Raji (cell line): ENCODE data around the gene ICA1.
A peak's percentile ranks its signal among the peaks of the same experiment; 100 is the strongest.

Experiments
- POLR2A ChIP-seq: IDR thresholded peaks from 2 replicates; pipeline ENCODE4 v1.6.1; 2011; ENCODE audit warnings: low read depth, low read length, control low read depth; ENCODE audit not compliant: insufficient read depth

The ICA1 gene

DNA sequence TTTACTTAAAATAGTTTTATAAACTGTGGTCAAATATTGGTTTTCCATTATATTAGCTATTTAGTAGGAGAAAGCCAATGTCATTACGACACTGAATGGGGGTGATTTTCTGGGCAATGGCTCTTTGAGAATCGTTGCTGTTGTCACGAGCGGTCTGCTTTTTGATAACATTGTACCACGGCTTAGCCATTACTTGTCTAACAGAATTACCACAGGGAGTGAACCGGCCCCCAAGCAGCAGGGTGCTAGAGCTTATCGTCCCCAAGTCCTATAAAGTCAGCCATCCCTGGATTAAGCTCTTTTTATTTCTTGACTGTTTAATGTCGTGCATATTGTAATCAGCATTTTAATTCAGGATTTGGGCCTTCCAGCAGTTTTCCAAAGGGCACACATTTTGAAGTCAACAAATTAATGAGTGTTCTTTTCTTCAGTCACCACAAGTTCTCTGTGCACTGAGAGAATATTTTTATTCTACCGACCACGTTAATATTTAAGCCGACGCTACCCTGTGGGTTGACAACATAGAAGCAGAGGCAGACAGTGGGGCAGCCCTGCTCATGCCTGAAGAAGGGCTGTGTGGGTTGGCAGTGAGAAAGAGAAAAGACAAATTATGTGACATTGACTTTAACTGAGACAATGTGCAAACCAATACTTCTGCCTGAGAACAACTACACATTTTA, 125.8 kb downstream of the ICA1 start:
- no peak for TF ChIP-seq POLR2A

DNA sequence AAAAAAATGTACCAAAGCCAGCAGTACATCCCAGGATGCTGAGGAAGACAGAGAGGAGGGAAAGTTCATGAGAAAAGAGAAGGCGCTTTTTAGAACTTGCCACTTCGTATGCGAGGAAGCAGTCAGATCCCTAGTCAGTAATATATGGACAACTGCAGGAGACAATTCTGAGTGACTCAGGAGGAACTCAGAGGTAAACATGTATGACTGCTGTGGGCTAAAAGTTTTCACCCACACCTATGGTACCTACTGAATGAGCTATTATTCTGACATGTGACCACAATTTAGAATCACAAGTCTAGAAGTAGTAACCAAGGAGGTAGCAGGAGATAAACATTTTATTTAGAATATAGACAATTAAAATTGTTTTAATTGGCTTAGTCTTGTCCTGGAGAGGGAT, 126.5 kb downstream of the ICA1 start:
- TF ChIP-seq POLR2A, result no peak

DNA sequence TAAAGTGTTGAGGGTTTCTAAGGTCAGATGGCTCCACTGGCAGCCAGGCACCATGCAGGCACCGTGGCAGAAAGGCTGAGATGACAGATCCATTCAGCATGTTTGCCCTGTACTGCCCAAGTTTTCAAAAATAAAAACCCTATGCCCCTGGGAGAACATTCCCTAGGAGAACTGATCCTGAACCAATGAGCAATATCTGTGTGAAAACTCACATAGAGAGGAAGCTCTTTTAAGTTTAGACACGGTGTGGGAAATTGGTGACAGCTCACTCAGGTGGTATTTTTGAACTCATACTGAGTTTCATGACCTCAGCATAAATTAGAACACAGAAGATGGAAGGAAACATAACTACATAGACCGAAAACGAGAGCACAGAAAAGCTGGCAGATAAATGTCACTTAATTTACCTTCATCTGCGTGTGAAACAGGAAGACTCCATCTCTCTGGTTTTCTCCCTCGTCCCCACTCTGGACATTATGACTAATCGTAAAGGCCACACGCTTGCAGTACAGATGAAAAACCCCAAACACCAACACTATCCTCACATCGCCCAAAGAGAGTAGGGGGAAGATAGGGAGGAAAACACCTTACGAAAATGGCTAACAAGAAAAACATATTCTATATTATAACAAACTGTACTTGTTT, 127.8 kb downstream of the ICA1 start:
- no peak for TF ChIP-seq POLR2A

DNA sequence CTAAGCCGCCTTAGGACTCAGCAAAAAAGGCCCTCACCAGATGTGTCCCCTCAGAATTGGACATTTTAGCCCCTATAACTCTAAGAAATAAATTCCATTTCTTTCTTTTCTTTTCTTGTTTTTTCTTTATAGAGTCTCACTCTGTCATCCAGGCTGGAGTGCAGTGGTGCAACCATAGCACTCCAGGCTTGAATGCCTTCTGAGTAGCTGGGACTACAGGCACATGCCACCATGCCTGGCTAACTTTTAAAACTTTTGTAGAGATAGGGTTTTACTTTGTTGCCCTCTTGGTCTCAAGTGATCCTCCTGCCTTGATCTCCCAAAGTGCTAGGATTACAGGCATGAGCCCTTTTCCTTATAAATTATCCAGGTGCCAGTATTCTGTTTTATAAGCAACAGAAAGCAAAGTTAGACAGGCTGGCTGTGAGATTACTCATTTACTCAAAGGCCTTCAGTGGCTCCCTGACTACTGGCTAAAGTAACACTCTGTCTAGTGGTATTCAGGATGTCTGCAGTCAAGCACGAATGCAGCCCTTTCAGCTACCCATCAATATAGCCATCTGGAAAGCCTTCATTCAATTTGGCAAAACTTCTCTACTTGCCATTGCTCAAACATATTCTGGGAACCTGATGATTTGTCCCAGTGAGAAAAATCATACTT, 128.6 kb downstream of the ICA1 start:
- TF ChIP-seq POLR2A, result no peak

DNA sequence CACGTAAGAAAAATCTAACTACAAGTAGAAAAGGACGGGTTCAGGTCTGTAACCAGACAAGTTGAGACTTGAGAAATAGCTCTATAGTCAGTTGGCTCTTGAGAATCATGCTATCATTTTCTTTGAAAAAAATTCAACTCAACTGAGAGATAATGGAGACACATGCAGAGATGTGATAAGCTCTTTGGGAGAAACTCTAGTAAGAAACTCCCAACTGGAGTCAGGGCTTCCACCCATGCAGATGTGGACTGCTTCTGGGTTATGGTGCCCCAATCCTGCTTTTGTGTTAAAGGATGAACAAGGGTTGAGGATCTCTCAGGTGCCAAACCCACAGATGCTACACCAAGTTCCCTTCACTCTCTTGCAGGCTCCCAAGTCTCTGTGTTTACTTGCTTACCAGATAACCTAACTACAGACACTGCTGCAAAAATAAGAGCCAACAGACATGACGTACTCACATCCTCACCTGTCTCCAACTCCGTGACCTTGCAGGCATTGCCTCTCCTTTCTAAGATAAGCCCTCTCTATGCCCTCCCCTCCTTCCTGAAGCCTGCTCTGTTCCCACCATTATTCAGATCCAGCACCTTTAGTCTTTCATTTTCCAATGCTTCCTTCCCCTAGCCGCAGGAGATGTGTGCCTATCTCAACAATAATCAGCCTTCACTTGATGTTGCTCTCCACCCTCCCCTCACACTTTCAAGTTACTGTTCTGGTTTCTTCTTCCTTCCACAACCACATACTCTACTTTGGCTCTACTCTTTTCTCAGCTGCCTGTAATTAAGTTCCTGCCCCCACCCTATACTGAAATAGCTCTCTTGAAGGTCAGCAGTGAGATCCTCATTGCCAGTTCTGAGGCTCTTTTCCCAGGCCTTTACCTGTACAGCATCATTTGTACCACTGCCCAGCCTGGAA, 130.0 kb downstream of the ICA1 start:
- TF ChIP-seq POLR2A, result no peak

DNA sequence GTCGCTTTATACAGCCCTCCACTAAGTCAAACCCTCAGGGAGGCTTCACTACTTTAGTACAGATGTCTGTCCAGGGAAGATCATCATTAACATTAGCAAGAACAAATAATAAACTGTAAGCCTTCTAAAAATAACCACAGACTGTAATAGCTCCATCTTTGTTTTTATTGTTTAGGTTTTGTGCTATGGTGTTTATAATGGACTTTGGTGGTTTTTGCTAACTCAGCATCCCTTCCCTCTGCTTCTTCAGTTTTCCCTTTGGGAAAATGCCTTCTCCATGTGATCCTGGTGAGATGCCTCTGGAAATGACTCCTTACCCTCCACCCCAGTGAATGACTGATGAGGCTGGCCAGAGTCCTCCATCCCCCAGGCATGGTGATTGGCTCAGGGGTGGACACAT, 131.3 kb downstream of the ICA1 start:
- no peak for TF ChIP-seq POLR2A

DNA sequence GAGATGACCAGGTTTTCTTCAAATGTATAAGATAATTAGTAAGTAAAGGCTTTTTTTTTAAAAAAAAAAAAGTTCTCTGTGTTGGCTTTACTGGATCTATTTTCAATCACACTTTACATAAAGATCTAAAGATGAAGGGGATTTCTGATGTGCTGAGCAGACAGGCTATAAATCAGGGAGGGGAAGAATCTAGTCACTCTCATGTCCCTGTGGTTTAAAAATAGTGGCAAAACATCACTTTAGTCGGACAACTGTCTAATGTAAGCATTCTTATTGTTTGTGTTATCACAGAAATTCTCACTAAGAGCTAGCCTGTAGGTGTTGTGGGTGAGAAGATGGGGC, 132.7 kb downstream of the ICA1 start:
- TF ChIP-seq POLR2A, result no peak

DNA sequence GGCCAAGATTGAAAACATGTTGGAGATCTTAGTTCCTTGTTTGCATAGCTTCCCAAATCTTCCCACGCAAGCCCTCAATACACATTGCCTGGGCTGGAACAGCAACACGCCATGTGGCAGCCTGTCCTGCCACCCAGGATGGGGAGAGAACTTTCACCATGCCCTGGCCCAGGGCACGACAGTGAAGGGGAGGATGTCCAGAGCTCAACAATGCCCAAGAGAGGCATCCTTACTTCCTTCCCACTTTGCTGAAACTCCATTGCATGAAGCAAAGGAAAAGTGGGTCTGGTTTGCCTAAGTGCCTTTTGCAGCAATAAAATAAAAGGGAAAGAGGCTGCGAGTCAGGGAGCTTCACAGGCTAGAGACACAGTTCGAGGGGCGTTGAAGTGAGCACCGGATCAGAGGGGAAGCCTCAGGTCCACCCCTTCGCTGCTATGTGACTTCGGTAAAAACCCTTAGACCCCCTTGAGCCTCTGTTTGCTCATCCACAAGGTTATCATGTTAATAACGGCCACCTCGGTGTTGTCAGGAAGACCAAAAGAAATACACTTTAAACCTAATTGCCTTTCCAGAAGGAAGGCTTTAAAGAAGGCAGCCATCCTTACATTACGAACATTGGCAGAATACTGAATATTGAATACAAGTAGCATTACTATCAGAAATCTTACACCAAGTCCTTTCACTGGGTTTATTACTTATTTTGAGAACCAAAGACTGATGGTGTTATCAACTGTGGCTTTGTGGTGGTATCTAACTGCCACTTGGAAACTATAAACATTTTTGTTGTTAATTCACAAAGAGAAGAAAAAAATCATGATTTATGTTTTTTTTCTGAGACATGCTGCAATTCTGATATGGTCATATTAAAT, 133.3 kb downstream of the ICA1 start:
- no peak for TF ChIP-seq POLR2A

DNA sequence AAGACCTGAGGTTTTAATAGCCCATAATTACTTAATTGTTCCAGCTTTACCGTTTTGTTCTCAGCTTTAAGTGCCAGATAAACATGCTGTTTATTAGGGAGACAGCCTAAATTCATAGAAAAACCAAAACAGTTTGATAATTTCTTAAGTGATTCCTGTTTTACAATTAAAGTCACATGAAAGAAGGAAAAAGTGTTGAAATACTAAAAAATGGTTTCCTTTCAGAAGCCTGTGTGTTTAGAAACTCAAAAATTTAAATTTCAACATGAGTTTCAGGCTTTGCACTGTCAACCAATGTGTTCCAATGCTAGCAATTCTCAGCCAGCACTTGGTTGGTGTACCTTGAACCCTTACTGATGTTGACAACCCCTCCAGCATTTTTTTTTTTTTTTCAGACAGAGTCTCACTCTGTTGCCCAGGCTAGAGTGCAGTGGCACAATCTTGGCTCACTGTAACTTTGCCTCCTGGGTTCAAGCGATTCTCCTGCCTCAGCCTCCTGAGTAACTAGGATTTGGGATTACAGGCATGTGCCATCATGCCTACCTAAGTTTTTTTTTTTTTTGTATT, 135.3 kb downstream of the ICA1 start:
- TF ChIP-seq POLR2A, result no peak

DNA sequence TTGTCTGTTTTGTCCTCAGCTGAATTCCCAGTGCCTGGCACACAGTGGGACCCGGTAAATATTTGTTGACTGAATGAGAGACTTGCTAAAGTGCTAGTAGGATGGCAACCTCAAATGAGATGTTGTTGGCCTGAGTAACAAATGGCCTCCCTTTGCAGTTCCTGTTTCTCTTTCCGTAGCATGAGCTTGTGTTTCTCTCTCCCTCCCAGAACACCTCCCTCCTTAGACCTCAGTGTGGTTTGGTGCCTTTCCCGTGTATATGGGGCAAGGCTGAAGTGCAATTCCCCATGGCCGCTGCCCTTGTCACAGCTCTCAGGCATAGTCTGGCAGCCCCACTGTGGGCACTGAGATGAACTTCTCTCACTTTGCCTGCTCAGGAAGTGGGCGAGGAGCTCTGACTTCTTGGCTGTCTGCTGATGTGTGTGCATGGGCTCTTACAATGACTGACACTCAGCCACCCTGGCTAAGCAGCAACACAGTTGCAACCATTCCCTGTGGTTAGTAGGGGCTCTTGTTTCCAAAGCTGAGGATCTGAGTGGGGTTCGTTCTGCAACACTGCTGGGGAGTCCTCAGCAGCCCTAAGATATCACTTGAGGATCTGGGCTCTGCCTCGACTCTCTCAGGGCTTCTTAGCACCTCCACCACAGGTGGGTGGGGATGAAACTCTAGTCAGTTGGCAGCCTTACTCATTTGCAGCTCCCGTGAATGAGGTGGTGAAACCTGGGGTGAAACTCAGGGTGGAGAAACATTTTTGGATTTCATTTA, 136.1 kb downstream of the ICA1 start:
- TF ChIP-seq POLR2A, result peak; percentile 63

DNA sequence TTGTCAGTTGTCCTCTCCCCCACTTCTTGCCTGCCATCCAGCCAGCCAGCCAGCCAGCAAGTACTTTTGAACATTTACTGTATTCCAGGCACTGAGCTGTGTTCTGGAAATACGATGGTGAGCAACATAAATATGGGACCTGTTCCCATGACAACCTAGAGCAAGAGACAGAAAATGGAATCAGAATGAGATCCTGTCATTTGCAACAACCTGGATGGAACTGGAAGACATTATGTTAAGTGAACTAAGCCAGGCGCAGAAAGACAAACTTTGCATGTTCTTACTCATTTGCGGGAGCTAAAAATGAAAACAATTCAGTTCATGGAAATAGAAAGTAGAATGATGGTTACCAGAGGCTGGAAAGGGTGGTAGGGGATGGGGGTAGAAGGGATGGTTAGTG, 140.7 kb downstream of the ICA1 start:
- no peak for TF ChIP-seq POLR2A

DNA sequence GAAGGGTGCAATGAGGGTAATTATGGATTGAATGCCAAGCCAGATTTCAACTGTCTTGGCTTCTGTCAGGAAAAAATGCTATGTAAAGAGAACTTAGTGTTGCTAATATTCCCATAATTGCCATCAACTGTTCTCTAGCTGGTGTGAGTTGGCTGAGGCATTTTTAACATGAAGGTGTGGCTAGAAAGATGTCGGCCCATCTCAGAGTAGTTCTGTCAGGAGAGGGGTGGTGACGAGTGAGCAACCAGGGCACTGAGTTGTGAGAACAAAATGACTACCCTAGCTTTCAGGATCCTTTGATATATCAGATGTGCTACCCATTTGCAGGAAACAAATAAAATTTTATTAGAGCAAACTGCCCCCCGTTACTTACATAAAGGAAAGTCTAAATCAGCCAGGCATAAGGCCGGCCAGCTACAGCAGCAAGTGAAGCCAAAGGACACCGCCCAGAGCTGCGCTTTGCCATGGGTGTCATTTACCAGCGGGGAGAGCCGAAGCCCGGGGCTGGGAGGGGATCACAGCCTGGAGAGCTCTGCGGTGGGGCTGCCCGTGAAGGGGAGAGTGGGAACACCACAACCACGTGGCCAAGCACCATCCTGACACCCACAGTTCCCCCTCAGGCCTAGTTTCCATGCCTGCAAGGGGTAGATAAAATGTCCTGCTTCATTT, 141.4 kb downstream of the ICA1 start:
- TF ChIP-seq POLR2A, result no peak

DNA sequence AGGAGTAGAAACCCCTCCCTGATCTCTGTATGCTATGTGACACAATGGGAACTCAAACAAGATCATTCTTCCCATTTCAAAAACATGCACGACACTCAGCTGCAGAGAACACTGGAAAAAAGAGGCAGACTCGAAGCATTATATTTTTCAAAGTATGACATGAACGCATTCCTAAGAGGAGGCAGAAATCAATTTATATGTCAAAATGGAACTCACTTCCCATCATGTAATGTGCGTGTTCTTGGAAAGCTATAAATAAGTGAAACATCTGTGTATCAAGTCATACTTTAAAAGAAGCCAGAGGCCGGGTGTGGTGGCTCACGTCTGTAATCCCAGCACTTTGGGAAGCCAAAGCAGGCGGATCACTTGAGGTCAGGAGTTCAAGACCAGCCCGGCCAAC, 142.7 kb downstream of the ICA1 start:
- TF ChIP-seq POLR2A, result no peak
